ENCODE data around the gene DCHS1. TPM values are rescaled to one million over a fixed set of nuclear protein-coding genes. Genes with fewer than 3 reads are reported as not detected.

The DCHS1 gene
- total RNA-seq, 2 donors from 2014 or later, result 14.4 to 15.8 TPM

DNA sequence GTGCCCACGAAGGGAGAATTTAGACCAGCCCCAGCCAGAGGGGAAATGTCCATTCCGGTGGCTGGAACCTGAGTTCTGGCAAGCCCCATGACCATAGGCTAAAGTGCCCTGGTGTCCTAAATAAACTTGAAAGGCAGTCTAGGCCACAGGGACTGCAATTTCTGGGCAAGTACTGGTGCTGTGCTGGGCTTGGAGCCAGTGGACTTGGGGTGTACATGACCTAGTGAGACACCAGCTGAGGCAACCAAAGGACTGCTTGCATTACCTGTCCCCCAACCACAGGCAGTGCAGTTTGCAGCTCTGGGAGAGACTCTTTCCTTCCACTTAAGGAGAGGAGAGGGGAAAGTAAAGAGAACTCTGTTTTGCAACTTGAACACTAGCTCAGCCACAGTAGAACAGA lies 75.9 kb downstream of the DCHS1 start:
- intact Hi-C loops (cut with DNase I), result no loop called here
- DNase-seq, result no peak
- no peak for ATAC-seq

DNA sequence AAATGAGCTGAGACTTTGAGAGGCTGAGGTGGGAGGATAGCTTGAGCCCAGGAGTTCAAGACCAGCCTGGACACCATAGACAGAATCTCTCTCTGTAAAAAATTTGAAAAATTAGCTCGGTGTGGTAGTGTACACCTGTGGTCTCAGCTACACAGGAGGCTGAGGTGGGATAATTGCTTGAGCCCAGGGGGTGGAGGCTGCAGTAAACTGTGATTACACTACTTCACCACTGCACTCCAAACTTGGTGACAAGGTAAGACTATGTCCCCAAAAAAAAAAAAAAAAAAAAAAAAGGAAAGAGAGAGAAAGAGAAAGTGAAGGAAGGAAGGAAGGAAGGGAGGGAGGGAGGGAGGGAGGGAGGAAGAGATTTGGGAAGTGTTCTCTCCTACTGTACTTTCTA lies 77.5 kb downstream of the DCHS1 start:
- intact Hi-C loops (cut with DNase I), result no loop called here
- DNase-seq, result no peak
- ATAC-seq, result no peak

DNA sequence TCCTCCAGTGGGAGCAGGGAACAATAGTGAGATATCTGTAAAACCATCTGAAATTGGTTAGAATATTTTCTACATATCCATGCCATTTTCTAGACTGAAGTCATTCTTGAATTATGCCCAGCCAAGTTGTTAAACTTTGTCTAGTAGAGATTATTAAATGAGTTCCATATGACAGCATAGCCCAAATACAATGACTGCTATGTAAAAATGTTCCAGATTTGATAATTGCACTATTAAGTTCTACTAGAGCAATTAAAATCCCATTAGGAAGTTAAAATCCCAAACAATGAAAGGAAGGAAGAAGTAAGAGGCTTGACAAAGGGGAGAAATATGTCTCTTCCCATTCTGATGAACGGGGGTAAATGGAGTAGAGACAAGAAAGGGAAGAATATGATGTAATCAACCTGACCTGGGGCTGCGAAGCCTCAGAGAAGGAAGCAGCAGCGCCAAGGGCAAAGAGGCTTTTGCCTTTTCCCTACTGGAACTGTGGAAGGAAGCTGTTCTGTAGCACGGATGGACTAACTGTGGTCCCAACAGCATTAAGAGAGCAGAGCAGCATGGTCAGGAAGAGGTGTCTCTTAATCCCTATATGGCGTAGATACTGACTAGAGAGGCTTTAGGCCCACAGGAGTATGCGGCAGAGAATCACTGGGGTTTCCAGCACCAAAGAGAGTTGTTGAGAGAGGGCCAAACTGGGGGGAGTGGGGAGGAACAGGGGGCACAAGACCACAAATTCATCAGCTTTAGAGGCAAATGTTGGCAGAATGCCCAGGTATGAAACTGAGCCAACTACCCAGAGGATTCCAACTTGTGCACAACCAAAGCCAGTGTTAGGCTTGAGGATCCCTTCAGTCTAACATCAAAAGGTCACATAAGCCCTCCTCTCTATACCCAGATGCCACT lies 78.9 kb downstream of the DCHS1 start:
- intact Hi-C loops (cut with DNase I), result no loop called here
- ATAC-seq, result peak; percentile 62 to 86
- DNase-seq, result no peak

DNA sequence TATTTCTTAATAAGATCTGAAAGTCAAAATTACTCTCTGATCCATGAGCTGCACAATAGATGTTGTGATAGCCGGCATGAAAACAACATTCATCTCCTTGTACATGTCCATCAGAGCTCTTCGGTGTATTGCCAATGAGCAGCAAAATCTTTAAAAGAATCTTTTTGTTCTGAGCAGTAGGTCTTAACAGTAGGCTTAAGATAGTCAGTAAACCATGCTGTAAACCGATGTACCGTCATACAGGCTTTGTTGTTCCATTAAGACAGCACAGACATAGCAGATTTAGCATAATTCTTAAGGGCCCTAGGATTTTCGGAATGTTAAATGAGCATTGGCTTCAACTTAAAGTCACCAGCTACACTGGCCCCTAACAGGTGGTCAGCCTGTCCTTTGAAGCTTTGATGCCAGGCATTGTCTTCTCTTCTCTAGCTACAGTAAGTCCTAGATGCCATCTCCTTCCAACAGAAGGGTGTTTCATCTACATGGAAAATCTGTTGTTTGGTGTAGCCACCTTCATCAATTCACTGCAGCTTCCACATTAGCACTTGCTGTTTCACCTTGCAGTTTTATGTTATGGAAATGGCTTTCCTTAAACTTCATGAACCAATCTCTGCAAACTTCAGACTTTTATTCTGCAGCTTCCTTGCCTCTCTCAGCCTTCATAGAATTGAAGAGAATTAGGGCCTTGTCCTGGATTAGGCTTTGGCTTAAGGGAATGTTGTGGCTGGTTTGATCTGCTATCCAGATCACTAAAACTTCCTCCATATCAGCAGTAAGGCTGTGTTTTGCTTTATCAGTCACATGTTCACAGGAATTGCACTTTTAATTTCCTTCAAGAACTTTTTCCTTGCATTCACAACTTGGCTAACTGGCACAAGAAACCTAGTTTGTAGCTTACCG lies 80.5 kb downstream of the DCHS1 start:
- ATAC-seq (no peak), DNase-seq (no peak)
- intact Hi-C loops (cut with DNase I), result no loop called here

DNA sequence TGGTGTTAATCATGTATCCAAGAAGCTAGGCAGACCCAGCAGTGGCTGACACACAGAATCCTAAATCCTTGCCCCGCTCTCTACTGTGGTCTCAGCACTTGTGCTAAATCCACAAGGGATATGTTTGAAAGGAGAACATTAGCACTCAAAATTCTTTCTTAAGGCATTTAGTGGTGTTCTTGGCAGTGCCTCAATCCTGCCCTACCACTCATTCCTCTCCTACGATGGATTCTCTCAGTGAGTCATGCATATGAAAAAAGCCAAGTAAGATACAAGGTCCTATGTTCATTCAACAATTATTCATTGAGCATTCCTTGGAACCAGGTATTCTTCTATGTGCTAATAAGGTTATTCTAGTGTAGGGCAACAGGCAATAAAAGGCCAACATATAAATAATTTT lies 83.4 kb downstream of the DCHS1 start:
- DNase-seq (no peak), ATAC-seq (peak in 1 of 2 donors; percentile 33)
- intact Hi-C loops (cut with DNase I), result no loop called here

DNA sequence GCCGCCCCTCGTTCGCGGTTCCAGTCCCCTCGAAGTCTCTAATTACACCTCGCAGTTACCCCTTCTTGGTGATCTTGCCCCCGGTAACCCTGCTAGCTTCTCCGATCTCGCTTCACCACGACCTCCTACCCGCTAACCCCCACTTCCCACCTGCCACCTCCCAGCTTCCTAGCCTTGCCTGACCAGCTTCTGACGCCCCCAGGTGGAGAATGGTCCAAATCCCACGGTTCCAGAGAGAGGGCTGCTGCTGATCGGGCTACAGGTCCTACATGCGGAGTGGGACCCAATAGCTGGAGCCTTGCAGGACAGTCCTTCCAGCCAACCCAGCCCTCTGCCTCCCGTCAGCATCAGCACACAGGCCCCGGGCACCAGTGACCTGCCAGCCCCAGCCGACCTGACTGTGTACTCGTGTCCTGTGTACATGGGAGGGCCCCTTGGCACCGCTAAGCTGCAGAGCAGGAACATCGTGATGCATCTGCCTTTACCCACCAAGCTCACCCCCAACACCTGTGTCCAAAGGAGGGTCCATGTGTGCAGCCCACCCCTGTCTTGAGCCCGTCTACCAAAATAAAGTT lies 84.1 kb downstream of the DCHS1 start:
- ATAC-seq (no peak), DNase-seq (no peak)
- intact Hi-C loops (cut with DNase I), result no loop called here

Other genes with a start within 250 kb of the DCHS1 start
- 10 to 100 TPM; 65.5 to 75.9 TPM for gene APBB1, start 236.7 kb downstream of the DCHS1 start, total RNA-seq
- gene HPX, start 214.8 kb downstream of the DCHS1 start, total RNA-seq, result 1 to 10 TPM in 1 of 2 donors, under 1 TPM in 1; 0.38 to 1.0 TPM
- 10 to 100 TPM; 10.6 to 14.5 TPM for gene TRIM3, start 181.9 kb downstream of the DCHS1 start, total RNA-seq
- gene ARFIP2, start 174.5 kb downstream of the DCHS1 start, total RNA-seq, result 10 to 100 TPM; 18.6 to 32.6 TPM
- gene TIMM10B, start 174.3 kb downstream of the DCHS1 start, total RNA-seq, result 10 to 100 TPM; 19.9 to 33.0 TPM
- 1 to 10 TPM; 4.4 to 7.6 TPM for gene DNHD1, start 158.5 kb downstream of the DCHS1 start, total RNA-seq
- 10 to 100 TPM; 14.2 to 18.0 TPM for gene RRP8, start 52.2 kb downstream of the DCHS1 start, total RNA-seq
- gene ILK, start 52.0 kb downstream of the DCHS1 start, total RNA-seq, result 100 to 1,000 TPM; 166 to 183 TPM
- 100 to 1,000 TPM; 102 to 105 TPM for gene TAF10, start 43.6 kb downstream of the DCHS1 start, total RNA-seq
- 10 to 100 TPM; 69.5 to 87.7 TPM for gene TPP1, start 36.4 kb downstream of the DCHS1 start, total RNA-seq
- 10 to 100 TPM; 40.0 to 48.6 TPM for gene MRPL17, start 27.5 kb upstream of the DCHS1 start, total RNA-seq
- under 1 TPM; 0.08 to 0.15 TPM for gene OR2AG2, start 116.2 kb upstream of the DCHS1 start, total RNA-seq
- gene OR2AG1, start 127.2 kb upstream of the DCHS1 start, total RNA-seq, result not detected
- under 1 TPM in 1 of 2 donors, not detected in 1; 0.08 TPM for gene OR6A2, start 143.9 kb upstream of the DCHS1 start, total RNA-seq
- not detected for gene OR10A5, start 189.9 kb upstream of the DCHS1 start, total RNA-seq
- gene OR10A2, start 207.2 kb upstream of the DCHS1 start, total RNA-seq, result not detected
- not detected for gene OR10A4, start 220.8 kb upstream of the DCHS1 start, total RNA-seq
- gene OR2D2, start 236.7 kb upstream of the DCHS1 start, total RNA-seq, result not detected